ENCODE measurements around the gene BCL11B. TPM values are rescaled to one million over a fixed set of nuclear protein-coding genes. Genes with fewer than 3 reads are reported as not detected.

BCL11B gene
- total RNA-seq, 1 experiment from 2014 or later = 80.6 TPM

GRCh38 chr14:99256483-99256874, 15.5 kb downstream of the BCL11B start:
- no peak for DNase-seq (ENCODE audit: low spot score)
- TF ChIP-seq CTCF (conservative IDR thresholded peaks at IDR 0.05; ENCODE audit: low read depth, low read length) (no peak), EZH2 (IDR thresholded peaks at IDR 0.05; ENCODE audit: borderline replicate concordance, low read depth, low read length, poor library complexity, severe bottlenecking) (no peak)
- no peaks in the 10 kb centered on the region for H3K27me3 ChIP-seq (replicated peaks; ENCODE audit: insufficient read depth, low read depth, low read length, poor library complexity)
- H3K36me3 ChIP-seq (ENCODE audit: insufficient read depth, low read length, poor library complexity, severe bottlenecking) = peaks cover 96% of the 10 kb centered on the region
- no peak overlapping the region for H3K27ac ChIP-seq (ENCODE audit: low read depth, low read length, poor library complexity, severe bottlenecking)
- peaks cover 84% of the 10 kb centered on the region for H3K4me1 ChIP-seq (ENCODE audit: insufficient read depth, low read length, poor library complexity, severe bottlenecking)
- no TSS peak for BruUV-seq (replicated peaks)
- no peaks in the 10 kb centered on the region for H3K9me3 ChIP-seq (ENCODE audit: low read depth, low read length, poor library complexity, severe bottlenecking)
- ChIA-PET POLR2A (ENCODE audit: low non-redundant PET) (no interaction called here), CTCF (interaction anchor here (0.5 kb wide), 1 partner anchor 37 kb away, joined by 4 read pairs; no protein-coding TSS in a partner anchor)
- intact Hi-C loops (cut with micrococcal nuclease; ENCODE audit: unreplicated experiment) = no loop called here
- H3K4me3 ChIP-seq (ENCODE audit: low read depth, low read length, poor library complexity, severe bottlenecking) = no peak overlapping the region

DNA sequence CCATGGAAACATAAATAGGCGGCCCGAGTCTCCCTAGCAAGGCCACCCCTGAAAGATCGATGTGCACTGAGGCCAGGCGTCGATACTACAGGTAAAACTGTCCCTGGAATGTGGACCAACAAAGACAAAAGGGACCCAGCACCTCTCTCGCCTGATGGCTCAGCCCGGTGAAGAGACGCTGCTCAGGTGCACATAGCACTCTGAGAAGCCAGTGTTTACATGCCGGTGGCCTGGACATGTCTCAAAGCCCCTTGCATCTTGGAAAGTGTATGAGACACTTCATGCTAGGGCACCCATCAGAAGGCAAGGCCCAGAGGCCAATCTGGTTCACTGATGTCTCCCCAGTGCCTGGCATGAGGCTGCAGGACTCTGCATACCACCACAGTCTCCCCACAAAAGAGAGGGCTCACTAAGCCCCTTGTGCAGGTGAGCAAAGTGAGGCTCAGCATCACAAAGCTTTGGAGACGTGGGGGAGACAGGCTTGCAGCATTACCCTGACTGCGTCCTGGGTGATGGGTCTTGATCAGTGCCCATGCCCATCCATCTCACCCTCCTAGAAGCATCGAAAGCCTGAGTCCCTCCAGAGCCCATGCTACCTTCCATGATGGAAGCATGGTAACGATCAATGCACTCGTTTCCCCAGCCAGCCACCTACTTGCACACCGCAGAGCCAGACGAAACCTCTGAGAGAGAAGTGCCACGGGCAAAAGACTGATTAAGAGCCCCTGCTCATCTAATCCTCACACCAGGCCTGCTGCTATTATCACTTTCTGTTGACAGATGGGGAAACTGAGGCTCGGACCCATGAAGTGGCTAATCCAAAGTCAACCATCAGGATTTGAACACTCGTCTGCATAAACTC, 16.1 kb downstream of the BCL11B start:
- no peak for DNase-seq (ENCODE audit: low spot score)
- H3K4me1 ChIP-seq (ENCODE audit: insufficient read depth, low read length, poor library complexity, severe bottlenecking) = peaks cover 84% of the 10 kb centered on the region
- H3K4me3 ChIP-seq (ENCODE audit: low read depth, low read length, poor library complexity, severe bottlenecking) = no peak overlapping the region
- H3K27ac ChIP-seq (ENCODE audit: low read depth, low read length, poor library complexity, severe bottlenecking) = no peak overlapping the region
- ChIA-PET POLR2A (ENCODE audit: low non-redundant PET) (no interaction called here), CTCF (no interaction called here)
- intact Hi-C loops (cut with micrococcal nuclease; ENCODE audit: unreplicated experiment) = no loop called here
- H3K27me3 ChIP-seq (replicated peaks; ENCODE audit: insufficient read depth, low read depth, low read length, poor library complexity) = no peaks in the 10 kb centered on the region
- BruUV-seq (replicated peaks) = no TSS peak
- no peaks in the 10 kb centered on the region for H3K9me3 ChIP-seq (ENCODE audit: low read depth, low read length, poor library complexity, severe bottlenecking)
- no peak for TF ChIP-seq CTCF (conservative IDR thresholded peaks at IDR 0.05; ENCODE audit: low read depth, low read length)
- no peak for TF ChIP-seq EZH2 (IDR thresholded peaks at IDR 0.05; ENCODE audit: borderline replicate concordance, low read depth, low read length, poor library complexity, severe bottlenecking)
- peaks cover 95% of the 10 kb centered on the region for H3K36me3 ChIP-seq (ENCODE audit: insufficient read depth, low read length, poor library complexity, severe bottlenecking)

DNA sequence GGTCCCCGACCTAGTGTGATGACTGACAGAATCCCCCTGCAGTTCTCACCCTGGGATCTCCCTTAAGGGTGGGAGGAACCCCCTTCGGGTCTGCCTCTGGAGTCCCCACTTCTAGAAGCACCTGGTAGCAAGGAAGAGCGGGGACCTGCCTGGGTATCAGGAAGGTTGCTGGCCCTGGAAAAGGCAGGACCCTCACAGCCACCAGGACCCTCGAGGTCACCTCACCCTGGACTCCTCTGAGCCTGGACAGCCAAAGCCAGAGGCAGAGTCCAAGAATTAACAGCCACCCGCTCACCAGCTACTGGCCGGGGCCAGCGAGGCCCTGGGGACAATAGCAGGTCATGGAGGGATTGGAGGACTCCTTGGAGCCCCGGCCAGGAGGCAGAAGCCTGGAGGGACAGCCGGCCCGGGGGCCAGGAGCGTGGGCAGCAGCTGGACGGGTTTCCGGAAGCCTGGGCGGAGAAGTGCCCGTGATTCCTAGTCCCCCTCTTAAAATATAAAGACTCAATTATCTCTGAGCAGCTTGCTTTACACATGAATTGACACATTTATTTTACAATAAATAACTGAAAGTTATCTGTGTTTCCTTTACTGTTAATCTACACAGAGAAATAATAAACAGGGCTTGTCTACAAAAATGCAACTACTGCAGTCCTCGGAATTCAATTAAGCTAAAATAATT, 17.5 kb downstream of the BCL11B start:
- intact Hi-C loops (cut with micrococcal nuclease; ENCODE audit: unreplicated experiment) = no loop called here
- H3K4me3 ChIP-seq (ENCODE audit: low read depth, low read length, poor library complexity, severe bottlenecking) = no peak overlapping the region
- no peak for DNase-seq (ENCODE audit: low spot score)
- peak overlapping the region; percentile 24 for H3K27ac ChIP-seq (ENCODE audit: low read depth, low read length, poor library complexity, severe bottlenecking)
- peaks cover 95% of the 10 kb centered on the region for H3K36me3 ChIP-seq (ENCODE audit: insufficient read depth, low read length, poor library complexity, severe bottlenecking)
- TF ChIP-seq CTCF (conservative IDR thresholded peaks at IDR 0.05; ENCODE audit: low read depth, low read length) = no peak
- TF ChIP-seq EZH2 (IDR thresholded peaks at IDR 0.05; ENCODE audit: borderline replicate concordance, low read depth, low read length, poor library complexity, severe bottlenecking) = no peak
- no peaks in the 10 kb centered on the region for H3K9me3 ChIP-seq (ENCODE audit: low read depth, low read length, poor library complexity, severe bottlenecking)
- CTCF ChIA-PET = interaction anchor here (0.5 kb wide), 1 partner anchor 12 kb away, joined by 3 read pairs; no protein-coding TSS in a partner anchor
- peaks cover 75% of the 10 kb centered on the region for H3K4me1 ChIP-seq (ENCODE audit: insufficient read depth, low read length, poor library complexity, severe bottlenecking)
- H3K27me3 ChIP-seq (replicated peaks; ENCODE audit: insufficient read depth, low read depth, low read length, poor library complexity) = no peaks in the 10 kb centered on the region
- no TSS peak for BruUV-seq (replicated peaks)
- POLR2A ChIA-PET (ENCODE audit: low non-redundant PET) = no interaction called here

Data from A673 (cell line).